Endothelial cell of hepatic sinusoid (primary cell): ENCODE data around the gene CFAP107.
"Not testable (repeated sequence)": the region's sequence is repeated elsewhere in the genome, so short reads cannot be mapped to it uniquely, and the experiment has no call there.

ENCODE experiments used
- in situ Hi-C: cut with HindIII; loops from 2 replicates; pipeline ENCODE4 v1.10.0; 2017; ENCODE audit warnings: low sequenced_read_pairs

CFAP107 gene

GRCh38 chr1:12745992-12746323 lies at the start of gene CFAP107:
CFAP107 (plus strand) TSS chr1:12746200; CDS start chr1:12746431, 231 bp downstream.
- in situ Hi-C loops = no loop called here

- in situ Hi-C loops = no loop called here
Observed at GRCh38 chr1:12696658-12697057, 49.3 kb upstream of the CFAP107 start.

DNA sequence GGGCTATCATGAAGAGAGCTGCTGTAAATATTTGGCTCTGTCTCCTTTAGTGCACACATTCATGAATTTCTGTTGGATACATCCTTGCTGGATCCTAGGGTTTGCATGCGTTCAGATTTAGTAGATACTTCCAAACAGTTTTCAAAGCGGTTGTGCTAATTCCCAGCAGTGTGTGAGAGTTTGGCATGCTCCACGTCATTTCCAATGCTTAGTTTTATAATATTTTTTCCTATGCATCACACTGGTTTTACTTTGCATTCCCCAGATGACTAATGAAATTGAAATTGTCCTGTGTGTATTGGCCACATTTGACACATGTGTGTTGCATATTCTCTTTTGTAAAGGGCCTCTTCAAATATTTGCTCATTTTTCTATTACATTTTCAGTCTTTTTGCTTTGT lies 48.6 kb upstream of the CFAP107 start:
- in situ Hi-C loops = no loop called here

- in situ Hi-C loops = no loop called here
Observed at GRCh38 chr1:12703821-12704451, 42.1 kb upstream of the CFAP107 start.

DNA sequence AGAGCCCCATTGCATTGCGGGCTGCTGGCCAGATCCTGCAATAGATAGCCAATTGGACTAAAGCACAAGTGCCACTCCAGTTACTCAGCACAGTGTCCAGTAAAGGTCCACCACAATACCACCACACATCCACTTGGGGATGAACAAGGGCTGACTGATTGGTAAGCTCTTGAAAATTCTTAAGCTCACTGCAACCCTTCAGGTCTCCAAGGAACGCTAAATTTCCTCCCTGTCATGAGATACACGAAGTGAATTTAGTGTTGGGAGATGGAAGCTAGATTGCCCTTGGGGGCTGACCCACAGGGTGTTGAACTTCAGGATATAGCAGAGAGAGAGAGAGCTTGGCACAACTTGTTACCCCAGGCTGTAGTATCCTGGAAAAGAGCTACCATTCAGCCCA lies 39.9 kb upstream of the CFAP107 start:
- in situ Hi-C loops = no loop called here

DNA sequence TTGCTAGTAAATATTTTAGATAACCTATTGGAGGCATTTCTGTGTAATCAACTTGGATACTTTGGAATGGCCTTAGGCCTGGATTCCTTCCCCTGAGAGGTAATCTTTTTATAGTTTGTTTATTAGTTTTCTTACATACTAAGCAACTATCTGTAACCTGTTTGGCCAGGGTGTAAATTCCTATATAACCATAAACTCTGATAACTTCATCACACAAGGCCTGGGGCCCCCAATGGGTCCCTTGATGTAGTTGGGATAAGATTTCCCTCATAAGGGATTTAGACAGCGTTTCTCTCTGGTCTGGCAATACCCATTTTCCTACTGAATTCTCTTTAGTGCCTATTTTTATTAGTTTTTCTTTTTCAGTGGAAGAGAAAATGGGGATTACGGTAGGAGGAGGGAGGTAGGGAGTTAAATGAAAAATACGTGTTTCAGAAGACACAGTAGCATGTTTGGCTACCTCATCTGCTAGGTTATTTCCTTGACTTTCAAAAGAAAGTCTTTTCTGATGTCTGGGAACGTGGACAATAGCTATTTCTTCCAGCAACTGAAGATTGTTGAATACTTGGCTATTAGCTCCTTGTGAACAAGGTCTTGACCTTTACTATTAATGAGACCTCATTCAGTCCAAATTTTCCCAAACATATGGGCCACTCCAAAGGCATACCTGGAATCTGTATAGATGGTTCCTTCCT lies 37.5 kb upstream of the CFAP107 start:
- in situ Hi-C loops = no loop called here

DNA sequence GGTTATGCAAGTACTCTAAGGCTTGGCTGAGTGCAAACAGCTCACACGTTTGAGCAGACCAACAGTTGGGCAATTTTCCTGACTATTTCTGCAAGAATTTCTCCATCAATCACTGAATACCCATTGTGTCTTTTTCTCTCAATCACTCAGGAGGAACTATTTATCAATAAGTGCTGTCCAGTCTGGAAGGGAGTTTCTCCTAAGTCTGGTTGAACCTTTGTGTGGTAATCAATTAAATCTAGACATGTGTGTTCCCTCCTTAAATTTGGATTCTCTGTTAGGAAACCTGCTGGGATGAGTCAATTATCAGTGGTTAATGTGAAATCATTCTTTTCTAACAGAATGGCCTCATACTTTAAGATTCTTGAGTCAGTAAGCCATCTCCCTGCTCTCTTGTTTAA lies 36.9 kb upstream of the CFAP107 start:
- in situ Hi-C loops = no loop called here

GRCh38 chr1:12709696-12710095 lies 36.3 kb upstream of the CFAP107 start:
- in situ Hi-C loops = no loop called here

DNA sequence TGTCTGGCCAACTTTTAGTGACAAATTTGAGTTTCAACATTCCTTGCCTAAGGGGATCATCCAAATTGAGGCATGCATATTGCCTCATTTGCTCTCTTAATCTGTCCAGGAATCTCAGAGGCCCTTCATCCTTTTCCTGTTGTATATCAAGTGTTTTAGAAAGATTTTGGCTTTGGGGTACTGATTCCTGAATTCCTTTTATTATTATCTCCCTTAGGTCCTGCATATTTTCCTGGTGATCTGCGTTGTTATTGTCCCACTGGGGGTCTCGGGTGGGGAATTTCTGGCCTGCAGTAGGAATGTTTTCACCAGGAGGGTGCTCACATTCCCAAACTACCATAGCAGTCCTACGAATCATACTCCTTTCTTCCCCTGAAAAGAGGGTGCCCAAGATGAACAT lies 34.5 kb upstream of the CFAP107 start:
- in situ Hi-C loops = no loop called here

DNA sequence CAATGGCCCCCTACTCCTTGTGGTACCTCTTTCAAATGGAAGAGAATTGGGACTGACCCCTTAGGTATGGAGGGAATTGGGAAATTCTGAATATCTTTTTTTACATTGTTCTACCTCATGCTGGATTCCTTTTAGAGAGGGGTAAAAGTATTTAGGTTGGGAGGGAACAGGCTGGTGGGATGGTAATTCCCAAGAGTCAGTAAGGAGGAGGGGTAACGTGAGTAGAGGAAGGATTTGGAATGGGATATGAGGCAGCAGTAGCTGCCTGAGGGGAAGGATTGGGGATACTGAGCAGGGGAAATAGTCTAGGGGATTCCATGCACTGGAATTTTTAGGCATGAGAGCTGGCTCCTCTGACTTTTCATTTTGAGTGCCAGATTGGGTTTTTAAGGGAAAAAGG lies 33.9 kb upstream of the CFAP107 start:
- in situ Hi-C loops = no loop called here

GRCh38 chr1:12712929-12713328 lies 33.1 kb upstream of the CFAP107 start:
- in situ Hi-C loops = no loop called here

DNA sequence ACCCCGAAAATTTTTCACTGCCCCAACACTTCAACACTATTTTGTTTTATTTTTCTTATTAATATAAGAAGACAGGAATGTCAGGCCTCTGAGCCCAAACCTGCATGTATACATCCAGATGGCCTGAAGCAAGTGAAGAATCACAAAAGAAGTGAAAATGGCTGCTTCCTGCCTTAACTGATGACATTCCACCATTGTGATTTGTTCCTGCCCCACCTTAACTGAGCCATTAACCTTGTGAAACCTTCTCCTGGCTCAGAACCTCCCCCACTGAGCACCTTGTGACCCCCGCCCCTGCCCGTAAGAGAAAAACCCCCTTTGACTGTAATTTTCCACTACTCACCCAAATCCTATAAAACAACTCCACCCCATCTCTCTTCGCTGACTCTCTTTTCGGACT lies 32.3 kb upstream of the CFAP107 start:
- in situ Hi-C loops = not testable (repeated sequence)

DNA sequence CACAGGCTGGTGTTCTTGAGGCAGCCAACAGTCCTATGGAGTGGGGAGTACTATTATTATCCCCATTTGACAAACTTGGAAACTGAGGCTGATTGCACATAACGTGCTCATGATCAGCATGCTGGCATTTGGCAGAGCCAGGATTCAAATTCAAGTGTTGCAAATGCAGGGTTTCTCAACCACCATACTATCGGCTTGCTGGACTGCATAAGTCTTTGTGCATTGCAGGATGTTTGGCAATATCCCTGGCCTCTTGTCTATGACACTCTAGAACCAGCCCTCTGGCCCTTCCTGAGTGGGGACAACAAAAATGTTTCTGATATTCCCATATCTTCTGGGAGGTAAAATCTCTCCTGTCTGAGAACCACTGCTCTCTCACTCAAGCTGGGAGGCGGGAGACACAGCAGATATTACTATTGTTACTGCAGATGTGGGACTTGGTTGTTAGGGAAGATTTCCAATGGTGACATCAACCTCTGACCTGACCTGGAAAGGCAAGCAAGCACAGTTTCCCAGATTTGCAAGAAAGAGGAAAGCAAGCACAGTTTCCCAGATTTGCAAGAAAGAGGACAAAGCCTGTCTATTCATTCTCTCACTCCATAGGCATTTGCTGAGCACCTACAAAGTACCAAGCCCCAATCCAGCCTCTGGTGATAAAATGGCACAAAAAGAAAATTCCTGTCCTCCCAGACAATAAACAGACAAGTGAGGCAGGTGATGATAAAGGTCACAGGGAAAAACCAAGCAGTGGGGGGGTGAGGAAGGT lies 31.1 kb upstream of the CFAP107 start:
- in situ Hi-C loops = no loop called here

DNA sequence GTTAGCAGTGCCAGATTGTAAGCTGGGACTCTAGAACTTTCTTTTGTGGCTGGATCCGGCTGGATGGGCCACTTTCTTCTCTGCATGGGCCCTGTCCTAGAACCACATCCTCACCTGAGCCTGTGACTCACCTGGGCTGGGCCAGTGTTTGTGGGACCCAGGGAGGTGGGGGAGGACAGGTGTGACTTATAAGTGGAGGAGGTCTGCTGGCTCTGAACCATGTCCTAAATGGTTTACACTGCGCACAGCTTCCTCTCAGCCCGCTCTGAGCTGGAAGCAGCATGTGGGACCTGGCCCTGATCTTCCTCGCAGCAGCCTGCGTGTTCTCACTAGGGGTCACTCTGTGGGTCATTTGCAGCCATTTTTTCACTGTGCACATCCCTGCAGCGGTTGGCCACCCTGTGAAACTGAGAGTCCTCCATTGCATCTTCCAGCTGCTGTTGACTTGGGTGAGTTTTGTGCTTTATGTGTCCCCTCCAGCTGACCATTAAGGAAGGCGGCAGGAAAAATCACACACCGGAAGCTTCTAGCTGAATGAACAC lies 30.0 kb upstream of the CFAP107 start, which contains the start of gene AADACL3:
Gene AADACL3, plus strand, starts transcription at position 215 of the 542 bp plus-strand sequence. Its CDS starts 67 bp downstream, at position 282.
- in situ Hi-C loops = no loop called here

- in situ Hi-C loops = no loop called here
Observed at GRCh38 chr1:12717301-12717838, 28.6 kb upstream of the CFAP107 start.

- in situ Hi-C loops = no loop called here
Observed at GRCh38 chr1:12722626-12723025, 23.4 kb upstream of the CFAP107 start.

- in situ Hi-C loops = no loop called here
Observed at GRCh38 chr1:12728391-12728790, 17.6 kb upstream of the CFAP107 start.

DNA sequence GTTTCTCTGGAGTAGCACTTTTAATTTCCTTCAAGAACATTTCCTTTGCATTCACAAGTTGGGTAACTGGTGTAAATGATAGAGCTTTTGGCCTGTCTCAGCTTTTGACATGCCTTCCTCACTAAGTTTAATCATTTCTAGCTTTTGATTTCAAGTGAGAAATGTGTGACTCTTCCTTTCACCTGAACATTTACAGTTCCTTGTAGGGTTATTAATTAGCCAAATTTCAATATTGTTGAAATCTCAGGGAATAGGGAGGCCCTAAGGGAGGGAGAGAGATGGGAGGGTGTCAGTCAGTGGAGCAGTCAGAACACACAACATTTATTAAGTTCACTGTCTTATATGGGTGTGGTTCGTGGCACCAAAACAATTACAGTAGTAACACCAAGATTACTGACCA lies 15.8 kb upstream of the CFAP107 start:
- in situ Hi-C loops = no loop called here

GRCh38 chr1:12731084-12731483 lies 14.9 kb upstream of the CFAP107 start:
- in situ Hi-C loops = not testable (repeated sequence)

- in situ Hi-C loops = no loop called here
Observed at GRCh38 chr1:12734651-12735050, 11.3 kb upstream of the CFAP107 start.

DNA sequence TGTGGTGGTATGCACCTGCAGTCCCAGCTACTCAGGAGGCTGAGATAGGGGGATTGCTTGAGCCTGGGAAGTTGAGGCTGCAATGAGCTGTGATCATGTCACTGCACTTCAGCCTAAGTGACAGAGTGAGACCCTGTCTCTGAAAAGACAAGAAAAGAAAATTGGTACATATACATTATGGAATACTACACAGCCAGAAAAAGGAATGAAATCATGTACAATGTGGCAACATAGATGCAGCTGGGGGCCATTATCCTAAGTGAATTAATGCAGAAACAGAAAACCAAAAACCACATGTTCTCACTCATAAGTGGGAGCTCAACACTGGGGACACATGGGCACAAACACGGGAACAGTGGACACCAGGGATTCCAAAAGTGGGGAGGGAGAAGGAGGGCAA lies 7.1 kb upstream of the CFAP107 start:
- in situ Hi-C loops = no loop called here
